Tibial nerve (tissue), 4 donors: ENCODE measurements around the gene RPS14. TPM values are rescaled to one million over a fixed set of nuclear protein-coding genes. Genes with fewer than 3 reads are reported as not detected.

Source experiments
- DNase-seq, 2 donors: peaks; one replicate each; pipeline ENCODE4 v3.0.0-alpha.2; 2019; ENCODE audit warnings: low spot score in 2 of 2
- H3K27ac ChIP-seq, 4 donors: fragments of 200-600 bp; sonication (generic) in 3 of 4; one replicate each; pipeline ENCODE4 v1.5.1; 2017 to 2019; ENCODE audit warnings: mild to moderate bottlenecking in 1 of 4
- H3K27me3 ChIP-seq, 2 donors: fragments of 200-600 bp; sonication (generic) in 1 of 2; one replicate each; pipeline versions ENCODE4 v1.5.1 to v1.6.0; 2017 to 2019
- H3K36me3 ChIP-seq, 3 donors: fragments of 200-600 bp; sonication (generic); one replicate each; pipeline ENCODE4 v1.5.1; 2018 to 2019
- H3K4me1 ChIP-seq, 4 donors: fragments of 200-600 bp; sonication (generic) in 3 of 4; one replicate each; pipeline ENCODE4 v1.5.1; 2017 to 2019
- H3K4me3 ChIP-seq, 4 donors: fragments of 200-600 bp; sonication (generic) in 3 of 4; one replicate each; pipeline ENCODE4 v1.5.1; 2017 to 2019; ENCODE audit warnings: mild to moderate bottlenecking in 1 of 4, moderate library complexity in 1 of 4
- H3K9me3 ChIP-seq, 4 donors: fragments of 200-600 bp; sonication (generic) in 3 of 4; one replicate each; pipeline ENCODE4 v1.5.1; 2017 to 2019
- EP300 ChIP-seq, 2 donors: sonication (generic); formaldehyde crosslinking; IDR thresholded peaks; one replicate each; pipeline ENCODE4 v1.6.1; 2017; ENCODE audit warnings: antibody characterized with exemption in 2 of 2, mild to moderate bottlenecking in 1 of 2
- POLR2A ChIP-seq, 2 donors: fragments of 450-650 bp; IDR thresholded peaks; one replicate each; pipeline ENCODE4 v1.6.1; 2017; ENCODE audit warnings: antibody characterized with exemption in 2 of 2, mild to moderate bottlenecking in 2 of 2, moderate library complexity in 2 of 2
- WGBS, 2 donors: methylation state at CpG; one replicate each; pipeline ENCODE4 v1.1.5; 2018; 5-methylcytosine and 5-hydroxymethylcytosine counted together
- total RNA-seq, 4 donors: library from RNA; depleted of rRNA; stranded (reverse); fragments of >200 nt; gene quantifications; one replicate each; pipeline ENCODE4 v1.1.0, GENCODE V29; 2016
- TF ChIP-seq, protein P1 (sequence below), 5 experiments: fragments of 200-600 bp in 3 of 5; fragments of 450-650 bp in 2 of 5; sonication (generic) in 3 of 5; IDR thresholded peaks; one replicate each; pipeline ENCODE4 v1.5.1; 2016 to 2019; ENCODE audit warnings: antibody characterized with exemption in 5 of 5, mild to moderate bottlenecking in 3 of 5, moderate library complexity in 2 of 5

RPS14 gene
- total RNA-seq, 4 donors from 2014 or later, result 2,328 to 3,623 (median 2,710) TPM

DNA sequence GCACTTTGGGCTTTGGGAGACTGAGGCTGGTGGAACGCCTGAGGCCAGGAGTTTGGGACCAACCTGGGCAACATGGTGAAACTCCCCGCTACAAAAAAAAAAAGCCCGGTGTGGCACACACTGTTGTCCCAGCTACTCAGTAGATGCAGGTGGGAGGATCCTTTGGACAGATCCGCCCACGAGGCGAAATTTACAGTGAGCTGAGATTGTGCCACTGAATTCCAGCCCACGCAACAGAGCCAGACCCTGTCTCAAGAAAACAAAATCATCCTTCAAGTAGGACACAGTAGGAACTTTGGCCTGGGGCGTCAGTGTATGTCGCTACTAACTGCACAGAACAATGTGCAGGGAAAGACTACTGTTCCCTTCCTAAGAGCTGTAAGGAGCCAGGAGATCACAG lies 4.8 kb downstream of the RPS14 start:
- TF ChIP-seq, protein P1, sequence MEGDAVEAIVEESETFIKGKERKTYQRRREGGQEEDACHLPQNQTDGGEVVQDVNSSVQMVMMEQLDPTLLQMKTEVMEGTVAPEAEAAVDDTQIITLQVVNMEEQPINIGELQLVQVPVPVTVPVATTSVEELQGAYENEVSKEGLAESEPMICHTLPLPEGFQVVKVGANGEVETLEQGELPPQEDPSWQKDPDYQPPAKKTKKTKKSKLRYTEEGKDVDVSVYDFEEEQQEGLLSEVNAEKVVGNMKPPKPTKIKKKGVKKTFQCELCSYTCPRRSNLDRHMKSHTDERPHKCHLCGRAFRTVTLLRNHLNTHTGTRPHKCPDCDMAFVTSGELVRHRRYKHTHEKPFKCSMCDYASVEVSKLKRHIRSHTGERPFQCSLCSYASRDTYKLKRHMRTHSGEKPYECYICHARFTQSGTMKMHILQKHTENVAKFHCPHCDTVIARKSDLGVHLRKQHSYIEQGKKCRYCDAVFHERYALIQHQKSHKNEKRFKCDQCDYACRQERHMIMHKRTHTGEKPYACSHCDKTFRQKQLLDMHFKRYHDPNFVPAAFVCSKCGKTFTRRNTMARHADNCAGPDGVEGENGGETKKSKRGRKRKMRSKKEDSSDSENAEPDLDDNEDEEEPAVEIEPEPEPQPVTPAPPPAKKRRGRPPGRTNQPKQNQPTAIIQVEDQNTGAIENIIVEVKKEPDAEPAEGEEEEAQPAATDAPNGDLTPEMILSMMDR (IDR thresholded peaks at IDR 0.05), result no peak
- no peak for TF ChIP-seq POLR2A (IDR thresholded peaks at IDR 0.05)
- no peak for TF ChIP-seq EP300 (IDR thresholded peaks at IDR 0.05)
- Histone ChIP-seq H3K36me3 (peaks cover 0 to 68% (median 30%) of the 10 kb centered on the region in 3 donors), H3K27me3 (no peaks in the 10 kb centered on the region), H3K9me3 (no peaks in the 10 kb centered on the region), H3K4me1 (peaks cover 0 to 43% (median 18%) of the 10 kb centered on the region in 4 donors), H3K4me3 (no peak overlapping the region), H3K27ac (peak overlapping the region in 1 of 4 donors; percentile 50)
- no peak for DNase-seq
- WGBS, 2 donors, result 68 to 78% methylated on average over 9 of the region's 9 CpGs

DNA sequence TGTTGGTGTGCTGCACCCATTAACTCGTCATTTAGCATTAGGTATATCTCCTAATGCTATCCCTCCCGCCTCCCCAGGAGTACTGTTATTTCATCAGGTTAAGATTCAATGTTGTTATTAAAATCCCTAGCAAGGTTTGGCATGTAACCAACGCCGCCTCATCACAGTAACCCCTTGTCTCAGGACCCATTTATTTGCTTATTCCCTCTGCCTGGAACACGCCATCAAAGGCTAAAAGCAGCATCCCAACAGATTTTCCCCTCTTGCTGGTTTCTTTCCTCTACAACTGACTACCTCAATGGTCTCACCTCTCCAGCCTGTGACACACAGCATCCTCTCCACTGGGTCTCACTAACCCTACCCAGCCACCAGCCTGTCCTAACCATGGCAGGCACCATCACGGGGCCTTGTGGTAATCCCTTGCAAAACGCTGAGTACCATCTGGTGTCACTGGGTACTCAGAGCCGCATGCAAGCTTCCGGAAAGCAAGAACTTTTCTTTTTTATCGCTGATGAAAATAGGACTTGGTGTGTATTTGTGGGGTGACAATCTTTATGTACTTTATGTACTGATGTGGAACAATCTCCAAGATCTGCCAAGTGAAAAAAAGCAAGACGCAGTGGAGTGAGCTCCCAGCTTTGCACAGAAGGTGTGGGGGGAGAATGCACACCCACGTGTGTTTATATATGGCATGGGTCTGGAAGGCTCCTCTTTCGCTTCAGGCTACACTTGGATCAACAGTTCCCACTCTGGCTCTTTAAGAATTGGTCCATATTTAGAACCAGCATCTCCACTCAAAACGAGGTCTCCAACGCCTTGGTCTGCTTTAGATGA lies 6.1 kb downstream of the RPS14 start:
- Histone ChIP-seq H3K9me3 (no peaks in the 10 kb centered on the region), H3K4me3 (no peak overlapping the region), H3K27ac (no peak overlapping the region), H3K36me3 (peaks cover 0 to 68% (median 30%) of the 10 kb centered on the region in 3 donors), H3K27me3 (no peaks in the 10 kb centered on the region), H3K4me1 (peaks cover 0 to 40% (median 15%) of the 10 kb centered on the region in 4 donors)
- DNase-seq, result no peak
- TF ChIP-seq EP300 (IDR thresholded peaks at IDR 0.05) (no peak), POLR2A (IDR thresholded peaks at IDR 0.05) (no peak)
- TF ChIP-seq, protein P1 (IDR thresholded peaks at IDR 0.05), result no peak
- WGBS, 2 donors, result 74 to 76% methylated on average over 15 of the region's 15 CpGs

DNA sequence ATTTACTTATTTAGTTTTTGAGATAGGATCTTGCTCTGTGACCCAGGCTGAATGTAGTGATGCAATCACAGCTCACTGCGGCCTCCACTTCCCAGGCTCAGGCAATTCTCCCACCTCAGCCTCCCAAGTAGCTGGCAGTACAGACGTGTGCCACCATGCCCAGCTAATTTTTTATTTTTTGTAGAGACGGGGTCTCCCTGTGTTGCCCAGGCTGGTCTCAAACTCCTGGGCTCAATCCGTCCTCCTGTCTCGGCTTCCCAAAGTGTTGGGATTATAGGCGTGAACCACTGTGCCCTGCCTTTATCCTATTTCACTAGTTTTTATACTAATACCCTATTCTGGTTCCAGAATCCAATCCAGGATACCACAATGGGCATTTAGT lies 6.8 kb downstream of the RPS14 start:
- H3K27me3 ChIP-seq, result no peaks in the 10 kb centered on the region
- TF ChIP-seq EP300 (IDR thresholded peaks at IDR 0.05) (no peak), POLR2A (IDR thresholded peaks at IDR 0.05) (no peak)
- TF ChIP-seq, protein P1 (IDR thresholded peaks at IDR 0.05), result no peak
- H3K27ac ChIP-seq, result no peak overlapping the region
- peaks cover 0 to 65% (median 30%) of the 10 kb centered on the region in 3 donors for H3K36me3 ChIP-seq
- H3K9me3 ChIP-seq, result no peaks in the 10 kb centered on the region
- 71 to 77% methylated on average over 6 of the region's 6 CpGs for WGBS, 2 donors
- H3K4me3 ChIP-seq, result no peak overlapping the region
- no peak for DNase-seq
- H3K4me1 ChIP-seq, result peaks cover 0 to 32% (median 7%) of the 10 kb centered on the region in 4 donors

DNA sequence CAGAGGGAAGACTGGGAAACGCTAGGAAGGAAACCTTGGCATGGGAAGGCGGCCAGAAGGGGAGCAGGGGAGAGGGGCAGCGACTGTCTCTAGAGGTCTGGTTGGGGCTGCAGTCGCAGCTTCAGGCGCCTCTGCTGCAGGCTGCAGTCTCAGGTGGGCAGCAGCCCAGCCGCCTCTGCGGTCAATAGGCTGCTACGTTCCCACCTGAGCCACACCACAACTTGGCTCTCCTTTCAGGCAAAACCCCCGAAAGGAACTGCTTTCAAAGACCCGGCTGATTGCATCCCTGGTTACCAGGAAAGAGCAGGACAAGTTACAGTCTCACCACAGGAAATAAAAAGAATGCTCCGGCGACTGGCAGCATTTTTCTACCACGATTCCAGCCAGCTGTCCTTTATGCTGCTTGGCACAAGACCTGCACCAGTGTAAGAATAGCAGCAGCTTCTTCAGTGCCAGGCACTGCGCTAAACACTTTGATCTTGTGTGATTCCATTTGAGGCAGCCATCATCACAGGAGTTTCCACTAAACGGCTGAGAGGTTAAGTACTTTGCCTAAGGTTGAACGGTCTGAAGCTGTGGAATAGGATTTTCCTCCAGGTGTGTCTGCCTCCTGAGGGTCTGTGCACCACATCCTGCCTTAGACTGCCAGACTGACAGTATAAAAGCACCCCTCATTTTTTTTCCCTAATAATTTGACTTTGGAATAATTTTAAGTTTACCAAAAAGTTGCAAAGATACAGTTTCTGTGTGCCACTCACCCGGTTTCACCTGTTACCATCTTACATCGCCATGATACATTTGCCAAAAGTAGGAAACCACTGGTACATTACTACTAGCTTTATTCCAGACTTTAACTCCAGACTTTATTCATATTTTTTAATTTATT lies 7.5 kb downstream of the RPS14 start:
- TF ChIP-seq POLR2A (IDR thresholded peaks at IDR 0.05) (no peak), EP300 (IDR thresholded peaks at IDR 0.05) (no peak)
- TF ChIP-seq, protein P1 (IDR thresholded peaks at IDR 0.05), result no peak
- WGBS, 2 donors, result 53 to 56% methylated on average over 18 of the region's 18 CpGs
- H3K27ac ChIP-seq, result peak overlapping the region in 2 of 4 donors; percentile 28 to 29

More for the DNA sequence above, 7.5 kb downstream of the RPS14 start:
- H3K9me3 ChIP-seq, result no peaks in the 10 kb centered on the region
- H3K4me1 ChIP-seq, result peaks cover 0 to 26% (median 4%) of the 10 kb centered on the region in 4 donors
- DNase-seq, result no peak
- no peaks in the 10 kb centered on the region for H3K27me3 ChIP-seq
- peaks cover 0 to 59% (median 30%) of the 10 kb centered on the region in 3 donors for H3K36me3 ChIP-seq
- no peak overlapping the region for H3K4me3 ChIP-seq
